ENCODE measurements around the gene USP8. TPM values are rescaled to one million over a fixed set of nuclear protein-coding genes. Genes with fewer than 3 reads are reported as not detected.

The USP8 gene
- total and polyA plus RNA-seq, 4 donors = 20.4 to 42.8 (median 32.5) TPM

GRCh38 chr15:50458348-50459112 lies 34.3 kb downstream of the USP8 start:
- H3K4me3 ChIP-seq (ENCODE audit: low read depth in 1 of 3, low read length in 3 of 3) = no peak overlapping the region
- TF ChIP-seq MAX (IDR thresholded peaks at IDR 0.05) (no peak), HNF4G (IDR thresholded peaks at IDR 0.05) (no peak), FOXA1 (IDR thresholded peaks at IDR 0.05) (no peak), FOXA2 (IDR thresholded peaks at IDR 0.05) (no peak), TAF1 (conservative IDR thresholded peaks at IDR 0.05) (no peak), GABPA (IDR thresholded peaks at IDR 0.05 in 1 of 2, conservative IDR thresholded peaks at IDR 0.05 in 1 of 2) (no peak), JUND (IDR thresholded peaks at IDR 0.05) (no peak), NR2F2 (IDR thresholded peaks at IDR 0.05) (no peak), SP1 (IDR thresholded peaks at IDR 0.05) (no peak), ZBTB33 (IDR thresholded peaks at IDR 0.05) (no peak), REST (IDR thresholded peaks at IDR 0.05) (no peak), ATF3 (IDR thresholded peaks at IDR 0.05) (no peak), RXRA (IDR thresholded peaks at IDR 0.05) (no peak), HNF4A (conservative IDR thresholded peaks at IDR 0.05) (no peak), EGR1 (IDR thresholded peaks at IDR 0.05; ENCODE audit: low read depth in 2 of 2) (no peak), YY1 (IDR thresholded peaks at IDR 0.05) (no peak), CTCF (IDR thresholded peaks at IDR 0.05; ENCODE audit: low read depth, low read length, missing input control) (no peak)
- peaks cover 2 to 19% (median 16%) of the 10 kb centered on the region in 4 donors for H3K36me3 ChIP-seq (ENCODE audit: control insufficient read depth in 4 of 4, insufficient read depth in 3 of 4, low read depth in 1 of 4, low read length in 3 of 4)
- no peak overlapping the region for H3K9ac ChIP-seq (ENCODE audit: low read depth in 1 of 2, low read length in 2 of 2)
- H3K27ac ChIP-seq (ENCODE audit: low read depth in 1 of 2, low read length in 2 of 2) = no peak overlapping the region
- peaks cover 2 to 8% (median 5%) of the 10 kb centered on the region in 4 donors for H3K4me1 ChIP-seq (ENCODE audit: control insufficient read depth in 4 of 4, insufficient read depth in 4 of 4, low read length in 3 of 4)
- WGBS = 90% methylated on average over 7 of the region's 7 CpGs
- no peaks in the 10 kb centered on the region for H3K27me3 ChIP-seq (ENCODE audit: control insufficient read depth in 4 of 4, insufficient read depth in 4 of 4, low read length in 3 of 4)
- no peaks in the 10 kb centered on the region for H3K9me3 ChIP-seq (ENCODE audit: control insufficient read depth in 4 of 4, low read length in 3 of 4)
- DNase-seq (ENCODE audit: low spot score) = no peak
